ENCODE data around the gene KRT33A. TPM values are rescaled to one million over a fixed set of nuclear protein-coding genes. Genes with fewer than 3 reads are reported as not detected.

KRT33A gene
- total and polyA plus RNA-seq, 2 of the 8 experiments (the other 6 are each of a cell fraction or from before 2014, with no cell fraction given), result not detected

- Histone ChIP-seq H2AFZ (ENCODE audit: low read length) (no peak overlapping the region), H2BK120ac (replicated peaks; ENCODE audit: low read depth, low read length) (no peak overlapping the region), H4K20me1 (replicated peaks in 1 of 2; ENCODE audit: control insufficient read depth in 1 of 2, insufficient read depth in 2 of 2, low read length in 2 of 2) (no peaks in the 10 kb centered on the region), H3K23me2 (ENCODE audit: low read depth, low read length) (no peaks in the 10 kb centered on the region), H3K23ac (ENCODE audit: insufficient read length) (no peak overlapping the region), H3K79me1 (ENCODE audit: low read depth, low read length) (no peaks in the 10 kb centered on the region), H3K4me1 (replicated peaks in 1 of 4; ENCODE audit: control insufficient read depth in 3 of 4, insufficient read depth in 4 of 4, low read length in 3 of 4) (no peaks in the 10 kb centered on the region), H3K9me3 (ENCODE audit: insufficient read depth in 2 of 2, low read depth in 1 of 2, low read length in 1 of 2) (no peaks in the 10 kb centered on the region), H3K36me3 (ENCODE audit: control insufficient read depth in 2 of 4, insufficient read depth in 4 of 4, low read length in 3 of 4) (no peaks in the 10 kb centered on the region), H3K27ac (ENCODE audit: low read depth, low read length) (no peak overlapping the region), H2BK15ac (ENCODE audit: low read length) (no peak overlapping the region), H4K8ac (ENCODE audit: extremely low read depth, insufficient read depth, low read length) (no peak overlapping the region), H3K4me2 (ENCODE audit: insufficient read depth in 1 of 2, low read depth in 2 of 2, low read length in 2 of 2) (no peak overlapping the region), H3K56ac (replicated peaks; ENCODE audit: insufficient read length, low read depth, low read length) (no peak overlapping the region), H3K14ac (ENCODE audit: insufficient read length) (no peak overlapping the region), H4K91ac (replicated peaks; ENCODE audit: insufficient read length, low read length) (no peak overlapping the region), H2AK5ac (ENCODE audit: low read depth, low read length) (no peak overlapping the region), H3K9ac (replicated peaks in 1 of 4; ENCODE audit: extremely low read depth in 1 of 4, low read depth in 3 of 4, low read length in 3 of 4) (no peak overlapping the region), H3K79me2 (ENCODE audit: control insufficient read depth in 1 of 2, insufficient read depth in 2 of 2, low read length in 2 of 2) (no peaks in the 10 kb centered on the region), H3K4me3 (ENCODE audit: extremely low read depth in 1 of 4, insufficient read depth in 2 of 4, low read depth in 3 of 4, low read length in 4 of 4) (no peak overlapping the region), H3K18ac (ENCODE audit: extremely low read depth, low read length) (no peak overlapping the region; the same call in 1 of the 2 replicates), H2BK20ac (ENCODE audit: low read length) (no peak overlapping the region), H4K5ac (ENCODE audit: insufficient read length, low read depth, low read length) (no peak overlapping the region), H3K4ac (replicated peaks; ENCODE audit: insufficient read length, low read depth, low read length) (no peak overlapping the region), H2BK12ac (ENCODE audit: low read depth, low read length) (no peak overlapping the region), H2BK5ac (ENCODE audit: low read depth, low read length) (no peak overlapping the region), H3K27me3 (replicated peaks in 1 of 4; ENCODE audit: control insufficient read depth in 3 of 4, extremely low read depth in 1 of 4, insufficient read depth in 3 of 4, low read length in 3 of 4) (no peaks in the 10 kb centered on the region)
- WGBS, 2 experiments (ENCODE audit: extremely low coverage in 1 of 2, insufficient coverage in 1 of 2, insufficient read length in 1 of 2, insufficient replicate concordance in 2 of 2, low coverage in 1 of 2, low lambda C conversion rate in 2 of 2, missing lambda C conversion rate in 1 of 2), result 88% methylated on average over 10 of the region's 10 CpGs; no CpG with 5 or more reads in 1 of the 2 experiments
- CTCF ChIA-PET (ENCODE audit: partially characterized antibody), result interaction anchor here (0.9 kb wide), 1 partner anchor 156 kb away, joined by 3 read pairs; no protein-coding TSS in a partner anchor
- FAIRE-seq, result no peak
- no peak for DNase-seq (ENCODE audit: low read depth in 1 of 2, low spot score in 2 of 2)
- POLR2A ChIA-PET (ENCODE audit: partially characterized antibody), result no interaction called here
- TF ChIP-seq HDAC2 (IDR thresholded peaks at IDR 0.05; ENCODE audit: borderline replicate concordance in 1 of 2, low read depth in 2 of 2, low read length in 2 of 2), result no peak
- TF ChIP-seq CHD2 (IDR thresholded peaks at IDR 0.05; ENCODE audit: low read length), result no peak
- no peak for TF ChIP-seq TCF12 (IDR thresholded peaks at IDR 0.05; ENCODE audit: low read depth, low read length)
- TF ChIP-seq BCL11A (IDR thresholded peaks at IDR 0.05; ENCODE audit: low read depth in 2 of 2, low read length in 2 of 2), result no peak
- no peak for TF ChIP-seq CTBP2 (IDR thresholded peaks at IDR 0.05; ENCODE audit: borderline replicate concordance, insufficient read depth, insufficient read length, low read length)
- TF ChIP-seq SIX5 (IDR thresholded peaks at IDR 0.05; ENCODE audit: low read depth, low read length), result no peak
- no peak for TF ChIP-seq PHF8 (conservative IDR thresholded peaks at IDR 0.05; ENCODE audit: low read depth, low read length)
- TF ChIP-seq SP2 (IDR thresholded peaks at IDR 0.05; ENCODE audit: low read length), result no peak
- TF ChIP-seq JUN (IDR thresholded peaks at IDR 0.05; ENCODE audit: low read depth, low read length), result no peak
- TF ChIP-seq, protein P1, sequence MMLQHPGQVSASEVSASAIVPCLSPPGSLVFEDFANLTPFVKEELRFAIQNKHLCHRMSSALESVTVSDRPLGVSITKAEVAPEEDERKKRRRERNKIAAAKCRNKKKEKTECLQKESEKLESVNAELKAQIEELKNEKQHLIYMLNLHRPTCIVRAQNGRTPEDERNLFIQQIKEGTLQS (IDR thresholded peaks at IDR 0.05; ENCODE audit: insufficient read depth, low read depth, low read length), result no peak
- TF ChIP-seq CBX8 (IDR thresholded peaks at IDR 0.05; ENCODE audit: borderline replicate concordance, low read depth, low read length), result no peak
- no peak for TF ChIP-seq RNF2 (IDR thresholded peaks at IDR 0.05; ENCODE audit: borderline replicate concordance, low read depth, low read length, missing control alignments, poor library complexity, severe bottlenecking)
- no peak for TF ChIP-seq ZNF274 (IDR thresholded peaks at IDR 0.05; ENCODE audit: borderline replicate concordance, extremely low read depth, low read length)
- TF ChIP-seq GTF2F1 (IDR thresholded peaks at IDR 0.05; ENCODE audit: borderline replicate concordance, low read depth, low read length), result no peak
Observed at GRCh38 chr17:41393826-41394225, 43.2 kb upstream of the KRT33A start.

Measured in H1 (cell line).